GM18909 (cell line): ENCODE results near the gene BOK.
"Not testable (repeated sequence)": the region's sequence is repeated elsewhere in the genome, so short reads cannot be mapped to it uniquely, and the experiment has no call there.

Experiments used
- ATAC-seq: cut with Tn5 transposase; IDR thresholded peaks from one replicate; pipeline ENCODE4 v1.9.1; 2021; ENCODE audit warnings: mild to moderate bottlenecking; ENCODE audit not compliant: unreplicated experiment, poor library complexity

The BOK gene

DNA sequence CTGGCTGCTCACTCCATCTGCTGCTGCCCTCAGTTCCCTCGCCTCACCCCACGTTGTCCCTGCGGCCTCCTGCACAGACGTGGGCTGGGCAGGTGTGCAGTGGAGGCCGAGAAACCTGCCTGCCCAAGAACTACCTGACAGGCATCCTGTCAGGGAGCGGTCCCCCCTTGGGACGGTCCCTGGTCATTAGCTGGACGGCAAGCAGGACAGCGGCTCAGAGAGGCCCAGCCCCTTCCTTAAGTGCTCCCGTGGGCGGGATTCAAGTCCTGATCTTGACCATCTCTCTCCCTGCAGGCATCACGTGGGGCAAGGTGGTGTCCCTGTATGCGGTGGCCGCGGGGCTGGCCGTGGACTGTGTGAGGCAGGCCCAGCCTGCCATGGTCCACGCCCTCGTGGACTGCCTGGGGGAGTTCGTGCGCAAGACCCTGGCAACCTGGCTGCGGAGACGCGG lies 11.3 kb downstream of the BOK start:
- ATAC-seq = no peak

GRCh38 chr2:241570961-241571581 lies 12.5 kb downstream of the BOK start:
- no peak for ATAC-seq

- ATAC-seq = no peak
Measured at GRCh38 chr2:241571821-241572620, 13.5 kb downstream of the BOK start.

DNA sequence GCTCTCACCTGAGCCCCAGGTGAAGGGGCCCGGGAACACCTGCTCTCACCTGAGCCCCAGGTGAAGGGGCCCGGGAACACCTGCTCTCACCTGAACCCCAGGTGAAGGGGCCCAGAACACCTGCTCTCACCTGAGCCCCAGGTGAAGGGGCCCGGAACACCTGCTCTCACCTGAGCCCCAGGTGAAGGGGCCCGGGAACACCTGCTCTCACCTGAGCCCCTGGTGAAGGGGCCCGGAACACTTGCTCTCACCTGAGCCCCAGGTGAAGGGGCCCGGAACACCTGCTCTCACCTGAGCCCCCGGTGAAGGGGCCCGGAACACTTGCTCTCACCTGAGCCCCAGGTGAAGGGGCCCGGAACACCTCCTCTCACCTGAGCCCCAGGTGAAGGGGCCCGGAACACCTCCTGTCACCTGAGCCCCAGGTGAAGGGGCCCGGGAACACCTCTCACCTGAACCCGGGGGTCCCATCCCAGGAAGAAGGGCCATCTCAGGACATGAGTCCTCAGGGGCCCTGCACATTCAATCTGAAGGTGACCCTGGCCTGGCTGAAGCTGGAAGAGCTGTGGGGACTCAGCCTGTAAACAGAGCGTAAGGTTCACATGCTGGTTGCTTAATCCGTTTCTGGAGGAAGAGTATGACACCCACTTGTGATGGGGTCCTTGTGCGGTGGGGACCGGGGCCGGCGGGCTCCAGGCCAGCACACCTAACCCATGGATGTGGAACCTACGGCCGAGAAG lies 14.5 kb downstream of the BOK start:
- ATAC-seq = not testable (repeated sequence)

DNA sequence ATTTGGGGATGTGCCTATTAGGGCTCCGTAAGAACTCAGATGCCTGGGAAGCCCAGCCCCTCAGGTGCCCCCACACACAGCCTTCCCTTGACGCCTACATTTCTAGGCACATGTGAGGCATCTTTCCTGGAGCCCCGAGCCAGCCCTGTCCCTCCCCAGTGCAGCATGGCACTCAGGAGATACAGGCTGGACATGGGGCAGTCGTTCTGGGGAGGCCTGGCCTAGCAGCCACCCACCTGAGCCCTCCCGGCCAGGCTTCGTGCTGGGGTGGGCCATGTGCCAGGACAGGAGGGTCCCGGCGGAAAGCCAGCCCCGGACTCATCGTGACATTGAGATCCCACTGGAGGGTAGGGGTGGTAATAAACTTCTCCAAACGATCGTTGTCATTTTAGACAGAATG lies 15.2 kb downstream of the BOK start:
- no peak for ATAC-seq

- no peak for ATAC-seq
Measured at GRCh38 chr2:241574911-241575623, 16.5 kb downstream of the BOK start.

- ATAC-seq = no peak
Measured at GRCh38 chr2:241575624-241576292, 17.2 kb downstream of the BOK start.

DNA sequence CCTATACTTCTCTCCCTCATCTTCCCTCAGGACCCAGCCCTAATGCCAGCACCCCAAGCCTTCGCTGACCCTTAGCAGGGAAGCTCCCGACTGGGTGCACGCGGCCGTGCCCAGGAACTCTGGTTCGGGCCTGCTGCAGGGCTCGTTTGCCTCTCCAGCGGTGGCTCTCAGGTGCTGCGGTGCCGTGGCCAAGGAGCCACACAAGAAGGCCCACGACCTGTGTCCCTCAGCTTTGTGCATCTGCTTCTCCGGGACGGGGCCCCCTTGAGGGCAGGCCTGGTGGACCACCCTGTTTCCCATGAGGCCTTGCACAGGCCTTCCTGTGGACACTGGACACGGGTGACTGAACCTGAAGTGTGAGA lies 17.7 kb downstream of the BOK start:
- no peak for ATAC-seq

GRCh38 chr2:241577413-241578122 lies 19.0 kb downstream of the BOK start:
- no peak for ATAC-seq

DNA sequence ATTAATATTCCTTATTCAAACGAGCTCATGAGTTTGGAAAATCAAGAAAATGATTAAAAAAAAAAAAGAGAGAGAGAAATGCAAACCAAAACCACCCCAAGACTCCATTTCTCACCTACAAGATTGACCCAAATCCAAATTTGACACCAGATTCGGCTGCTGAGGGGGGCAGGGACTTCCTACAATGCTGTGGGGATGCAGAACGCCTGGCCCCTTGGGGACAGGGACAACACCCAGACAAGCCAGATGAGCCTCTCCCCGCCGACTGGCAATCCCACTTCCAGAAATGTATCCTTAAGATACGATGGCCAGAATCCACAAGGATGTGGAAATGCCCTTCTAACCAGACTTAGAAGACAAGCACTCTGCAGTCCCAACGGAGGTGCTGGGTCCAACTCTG lies 20.7 kb downstream of the BOK start:
- no peak for ATAC-seq

GRCh38 chr2:241582328-241582727 lies 23.8 kb downstream of the BOK start:
- ATAC-seq = no peak

GRCh38 chr2:241582806-241583205 lies 24.3 kb downstream of the BOK start:
- no peak for ATAC-seq

DNA sequence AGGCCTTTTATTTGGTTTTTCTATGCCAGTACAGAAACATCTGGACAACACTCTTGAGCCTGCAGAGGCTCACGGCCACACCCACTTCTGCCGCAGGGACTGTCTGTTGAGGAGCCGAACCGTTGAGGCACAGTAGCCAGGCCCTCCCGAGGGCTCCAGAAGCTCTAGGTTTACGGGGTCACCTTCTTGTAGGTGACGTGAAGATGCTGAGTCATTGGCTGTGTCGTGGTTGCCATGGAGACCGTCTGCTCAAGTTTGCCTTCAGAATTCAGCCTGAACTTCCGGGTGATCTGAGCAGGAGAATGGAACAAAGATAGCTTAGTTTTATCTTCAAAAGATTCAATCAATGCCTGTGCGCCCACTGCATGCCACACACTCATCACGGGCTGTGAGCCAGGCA lies 25.9 kb downstream of the BOK start:
- no peak for ATAC-seq

- ATAC-seq = no peak
Measured at GRCh38 chr2:241586564-241587264, 28.2 kb downstream of the BOK start.

DNA sequence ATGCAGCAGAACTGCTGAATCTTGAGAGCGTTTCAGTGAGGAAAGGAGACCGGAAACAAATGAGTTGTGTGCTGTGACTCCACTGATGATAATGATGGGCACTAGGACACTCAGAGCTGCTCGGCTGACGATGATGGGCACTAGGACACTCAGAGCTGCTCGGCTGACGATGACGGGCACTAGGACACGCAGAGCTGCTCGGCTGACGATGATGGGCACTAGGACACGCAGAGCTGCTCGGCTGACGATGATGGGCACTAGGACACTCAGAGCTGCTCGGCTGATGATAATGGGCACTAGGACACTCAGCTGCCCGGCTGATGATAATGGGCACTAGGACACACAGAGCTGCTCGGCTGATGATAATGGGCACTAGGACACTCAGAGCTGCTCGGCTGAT lies 31.3 kb downstream of the BOK start:
- not testable (repeated sequence) for ATAC-seq

- ATAC-seq = not testable (repeated sequence)
Measured at GRCh38 chr2:241590496-241591455, 32.2 kb downstream of the BOK start.

GRCh38 chr2:241592126-241592845 lies 33.7 kb downstream of the BOK start:
- ATAC-seq = no peak
